ENCODE measurements around the gene ACSL1. TPM values are rescaled to one million over a fixed set of nuclear protein-coding genes. Genes with fewer than 3 reads are reported as not detected.
A peak's percentile ranks its signal among the peaks of the same experiment; 100 is the strongest.

ACSL1 gene
- total RNA-seq, 2 experiments from 2014 or later, result 24.3 to 32.9 TPM

GRCh38 chr4:184831153-184831552 lies 5.4 kb upstream of the ACSL1 start:
- ChIA-PET CTCF (ENCODE audit: unreplicated experiment) (no interaction called here), POLR2A (no interaction called here)
- Histone ChIP-seq H3K36me3 (ENCODE audit: insufficient read depth, low read length) (no peaks in the 10 kb centered on the region), H3K27ac (ENCODE audit: low read depth, low read length, poor library complexity, severe bottlenecking) (no peak overlapping the region), H3K79me2 (ENCODE audit: insufficient read depth, low read depth, low read length) (no peaks in the 10 kb centered on the region), H3K9me3 (ENCODE audit: low read length) (no peaks in the 10 kb centered on the region), H3K4me1 (ENCODE audit: insufficient read depth, low read length, poor library complexity, severe bottlenecking) (peaks cover 7% of the 10 kb centered on the region), H2AFZ (ENCODE audit: low read length) (no peak overlapping the region), H3K4me2 (ENCODE audit: low read length) (no peak overlapping the region), H3K4me3 (ENCODE audit: low read depth, low read length, poor library complexity, severe bottlenecking) (no peak overlapping the region), H4K20me1 (ENCODE audit: insufficient read depth, low read length) (no peaks in the 10 kb centered on the region), H3K9me2 (ENCODE audit: insufficient read depth, low read length) (no peaks in the 10 kb centered on the region)
- no peak for TF ChIP-seq CTCF (conservative IDR thresholded peaks at IDR 0.05; ENCODE audit: low read length)
- TF ChIP-seq EZH2phosphoT487 (IDR thresholded peaks at IDR 0.05; ENCODE audit: borderline replicate concordance, low read depth, low read length), result no peak
- intact Hi-C loops (cut with micrococcal nuclease; ENCODE audit: unreplicated experiment), result no loop called here
- DNase-seq (ENCODE audit: low spot score), result no peak
- BruUV-seq (replicated peaks), result no TSS peak

- H3K4me2 ChIP-seq (ENCODE audit: low read length), result peak overlapping the region; percentile 96
- peak; percentile 13 for DNase-seq (ENCODE audit: low spot score)
- CTCF ChIA-PET (ENCODE audit: unreplicated experiment), result no interaction called here
- peaks cover 8% of the 10 kb centered on the region; the same call in 1 of the 2 replicates for H3K36me3 ChIP-seq (ENCODE audit: insufficient read depth, low read length)
- H3K4me3 ChIP-seq (ENCODE audit: low read depth, low read length, poor library complexity, severe bottlenecking), result peak overlapping the region; percentile 96
- peaks cover 13% of the 10 kb centered on the region; the same call in 1 of the 2 replicates for H4K20me1 ChIP-seq (ENCODE audit: insufficient read depth, low read length)
- no peaks in the 10 kb centered on the region for H3K9me3 ChIP-seq (ENCODE audit: low read length)
- H3K79me2 ChIP-seq (ENCODE audit: insufficient read depth, low read depth, low read length), result peaks cover 36% of the 10 kb centered on the region
- H3K9me2 ChIP-seq (ENCODE audit: insufficient read depth, low read length), result no peaks in the 10 kb centered on the region
- no peak overlapping the region for H3K27ac ChIP-seq (ENCODE audit: low read depth, low read length, poor library complexity, severe bottlenecking)
- peaks cover 32% of the 10 kb centered on the region for H3K4me1 ChIP-seq (ENCODE audit: insufficient read depth, low read length, poor library complexity, severe bottlenecking)
- POLR2A ChIA-PET, result interaction anchor here (0.7 to 0.8 kb wide), 2 partner anchors 10 kb away, joined by 3 read pairs; no protein-coding TSS in a partner anchor
- BruUV-seq (replicated peaks), result no TSS peak
- TF ChIP-seq EZH2phosphoT487 (IDR thresholded peaks at IDR 0.05; ENCODE audit: borderline replicate concordance, low read depth, low read length) (no peak), CTCF (conservative IDR thresholded peaks at IDR 0.05; ENCODE audit: low read length) (no peak)
- peak overlapping the region; percentile 84; the same call in 1 of the 2 replicates for H2AFZ ChIP-seq (ENCODE audit: low read length)
- intact Hi-C loops (cut with micrococcal nuclease; ENCODE audit: unreplicated experiment), result loop anchor here (1.0 to 10.0 kb wide), 3 partner anchors 25 to 648 kb away; partner anchors contain the start of genes CCDC110 and CENPU
Measured at GRCh38 chr4:184826691-184827270, 1.0 kb upstream of the ACSL1 start.

Data from OCI-LY7 (cell line).